PFSK-1 (cell line): ENCODE results near the gene ITGA8.

Experiments used
- POLR2AphosphoS5 ChIP-seq: IDR thresholded peaks from 2 replicates; pipeline ENCODE4 v1.6.1; 2012; ENCODE audit warnings: low read depth, mild to moderate bottlenecking, control low read depth, low read length, moderate library complexity
- SIN3A ChIP-seq: IDR thresholded peaks from 2 replicates; pipeline ENCODE4 v1.6.1; 2012; ENCODE audit warnings: mild to moderate bottlenecking, low read length, moderate library complexity, borderline replicate concordance; ENCODE audit not compliant: insufficient read depth
- TF ChIP-seq, protein P1 (sequence below), 2 experiments: IDR thresholded peaks; 2 replicates each; pipeline versions ENCODE4 v1.6.1 to v1.8.0; 2011 to 2012; ENCODE audit warnings: low read depth in 2 of 2, low read length in 2 of 2, control low read depth in 1 of 2, inconsistent platforms in 1 of 2, mild to moderate bottlenecking in 1 of 2, moderate library complexity in 1 of 2; ENCODE audit not compliant: insufficient read depth in 1 of 2

DNA sequence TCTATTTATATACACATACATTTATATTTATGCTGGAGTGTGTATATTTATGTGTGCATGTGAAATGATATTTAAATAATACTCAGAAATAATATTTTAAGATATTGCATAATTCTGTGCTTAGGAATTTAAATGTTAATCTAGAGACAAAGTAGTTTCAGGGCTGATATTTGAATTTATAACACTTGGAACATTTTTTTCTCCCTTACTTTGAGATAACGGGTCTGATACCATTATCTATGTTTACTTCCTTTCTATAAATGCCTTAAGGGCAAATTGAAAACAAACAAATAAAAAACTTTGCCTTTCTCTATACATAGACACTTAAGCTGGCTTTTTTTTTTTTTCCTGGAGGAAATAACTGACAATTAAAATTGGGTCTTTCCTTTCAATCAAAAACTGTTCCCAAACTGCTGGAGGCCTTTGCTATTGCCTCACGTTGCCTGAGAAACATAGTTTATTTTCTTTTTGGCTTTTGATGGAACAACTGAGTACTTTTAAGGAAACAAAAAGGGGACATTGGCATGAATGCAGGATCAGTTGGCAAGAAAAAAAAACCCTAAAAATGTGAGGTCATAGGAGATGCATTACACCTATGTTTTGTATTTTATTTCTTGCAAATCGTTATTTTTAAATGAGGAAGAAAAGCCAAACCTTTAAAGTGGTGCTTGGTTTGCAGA lies 98.7 kb downstream of the ITGA8 start:
- TF ChIP-seq SIN3A = no peak
- no peak for TF ChIP-seq POLR2AphosphoS5
- TF ChIP-seq, protein P1, sequence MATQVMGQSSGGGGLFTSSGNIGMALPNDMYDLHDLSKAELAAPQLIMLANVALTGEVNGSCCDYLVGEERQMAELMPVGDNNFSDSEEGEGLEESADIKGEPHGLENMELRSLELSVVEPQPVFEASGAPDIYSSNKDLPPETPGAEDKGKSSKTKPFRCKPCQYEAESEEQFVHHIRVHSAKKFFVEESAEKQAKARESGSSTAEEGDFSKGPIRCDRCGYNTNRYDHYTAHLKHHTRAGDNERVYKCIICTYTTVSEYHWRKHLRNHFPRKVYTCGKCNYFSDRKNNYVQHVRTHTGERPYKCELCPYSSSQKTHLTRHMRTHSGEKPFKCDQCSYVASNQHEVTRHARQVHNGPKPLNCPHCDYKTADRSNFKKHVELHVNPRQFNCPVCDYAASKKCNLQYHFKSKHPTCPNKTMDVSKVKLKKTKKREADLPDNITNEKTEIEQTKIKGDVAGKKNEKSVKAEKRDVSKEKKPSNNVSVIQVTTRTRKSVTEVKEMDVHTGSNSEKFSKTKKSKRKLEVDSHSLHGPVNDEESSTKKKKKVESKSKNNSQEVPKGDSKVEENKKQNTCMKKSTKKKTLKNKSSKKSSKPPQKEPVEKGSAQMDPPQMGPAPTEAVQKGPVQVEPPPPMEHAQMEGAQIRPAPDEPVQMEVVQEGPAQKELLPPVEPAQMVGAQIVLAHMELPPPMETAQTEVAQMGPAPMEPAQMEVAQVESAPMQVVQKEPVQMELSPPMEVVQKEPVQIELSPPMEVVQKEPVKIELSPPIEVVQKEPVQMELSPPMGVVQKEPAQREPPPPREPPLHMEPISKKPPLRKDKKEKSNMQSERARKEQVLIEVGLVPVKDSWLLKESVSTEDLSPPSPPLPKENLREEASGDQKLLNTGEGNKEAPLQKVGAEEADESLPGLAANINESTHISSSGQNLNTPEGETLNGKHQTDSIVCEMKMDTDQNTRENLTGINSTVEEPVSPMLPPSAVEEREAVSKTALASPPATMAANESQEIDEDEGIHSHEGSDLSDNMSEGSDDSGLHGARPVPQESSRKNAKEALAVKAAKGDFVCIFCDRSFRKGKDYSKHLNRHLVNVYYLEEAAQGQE (IDR thresholded peaks at IDR 0.05; ENCODE audit: insufficient read depth in 1 of 2, low read depth in 2 of 2, low read length in 2 of 2) = no peak
